GM10266 (cell line): Measurements from ENCODE around the gene BORCS5.
"Not testable (repeated sequence)": the region's sequence is repeated elsewhere in the genome, so short reads cannot be mapped to it uniquely, and the experiment has no call there.

ENCODE experiments used
- DNase-seq: peaks from one replicate; pipeline ENCODE4 v3.0.0; 2012; ENCODE audit errors: extremely low spot score
- TF ChIP-seq, protein P1 (sequence below): IDR thresholded peaks from 2 replicates; pipeline ENCODE4 v1.5.1; 2012; ENCODE audit warnings: mild to moderate bottlenecking, low read depth; ENCODE audit not compliant: control insufficient read depth, insufficient read depth; ENCODE audit errors: missing control alignments

The BORCS5 gene

DNA sequence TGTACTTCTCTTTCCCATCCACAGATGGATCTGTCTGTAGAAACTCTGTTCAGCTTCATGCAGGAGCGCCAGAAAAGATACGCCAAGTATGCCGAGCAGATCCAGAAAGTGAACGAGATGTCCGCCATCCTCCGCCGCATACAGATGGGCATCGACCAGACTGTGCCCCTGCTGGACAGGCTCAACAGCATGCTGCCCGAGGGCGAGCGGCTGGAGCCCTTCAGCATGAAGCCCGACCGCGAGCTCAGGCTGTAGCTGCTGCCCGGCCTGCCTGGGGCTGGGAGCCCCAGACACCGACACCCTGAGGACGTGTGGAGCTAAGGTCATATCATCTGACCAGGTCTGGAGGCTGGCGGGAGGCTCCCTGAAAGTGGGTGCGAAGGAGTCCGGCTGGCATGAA is 108.6 kb downstream of the BORCS5 start:
- DNase-seq, result no peak
- TF ChIP-seq, protein P1, sequence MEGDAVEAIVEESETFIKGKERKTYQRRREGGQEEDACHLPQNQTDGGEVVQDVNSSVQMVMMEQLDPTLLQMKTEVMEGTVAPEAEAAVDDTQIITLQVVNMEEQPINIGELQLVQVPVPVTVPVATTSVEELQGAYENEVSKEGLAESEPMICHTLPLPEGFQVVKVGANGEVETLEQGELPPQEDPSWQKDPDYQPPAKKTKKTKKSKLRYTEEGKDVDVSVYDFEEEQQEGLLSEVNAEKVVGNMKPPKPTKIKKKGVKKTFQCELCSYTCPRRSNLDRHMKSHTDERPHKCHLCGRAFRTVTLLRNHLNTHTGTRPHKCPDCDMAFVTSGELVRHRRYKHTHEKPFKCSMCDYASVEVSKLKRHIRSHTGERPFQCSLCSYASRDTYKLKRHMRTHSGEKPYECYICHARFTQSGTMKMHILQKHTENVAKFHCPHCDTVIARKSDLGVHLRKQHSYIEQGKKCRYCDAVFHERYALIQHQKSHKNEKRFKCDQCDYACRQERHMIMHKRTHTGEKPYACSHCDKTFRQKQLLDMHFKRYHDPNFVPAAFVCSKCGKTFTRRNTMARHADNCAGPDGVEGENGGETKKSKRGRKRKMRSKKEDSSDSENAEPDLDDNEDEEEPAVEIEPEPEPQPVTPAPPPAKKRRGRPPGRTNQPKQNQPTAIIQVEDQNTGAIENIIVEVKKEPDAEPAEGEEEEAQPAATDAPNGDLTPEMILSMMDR, result no peak

DNA sequence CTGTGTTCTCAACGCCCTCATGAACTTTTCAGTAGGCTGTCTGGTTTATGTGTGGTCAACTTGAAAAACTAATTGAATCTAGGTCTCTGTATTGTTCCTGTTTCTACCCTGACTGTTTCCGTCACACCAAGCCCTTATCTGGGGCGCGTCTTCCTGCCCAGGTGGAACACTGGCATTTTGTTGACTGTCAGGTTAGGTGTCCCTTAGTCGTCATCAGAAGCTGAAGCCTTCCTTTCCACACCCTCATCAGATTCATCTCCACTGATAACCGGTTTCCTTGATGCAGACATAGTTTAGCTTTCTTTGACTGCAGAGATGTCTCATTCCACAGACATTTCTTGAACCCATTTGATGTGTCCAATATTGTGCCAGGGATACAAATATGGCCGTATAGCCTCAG is 109.3 kb downstream of the BORCS5 start:
- DNase-seq, result no peak
- TF ChIP-seq, protein P1, result no peak

DNA sequence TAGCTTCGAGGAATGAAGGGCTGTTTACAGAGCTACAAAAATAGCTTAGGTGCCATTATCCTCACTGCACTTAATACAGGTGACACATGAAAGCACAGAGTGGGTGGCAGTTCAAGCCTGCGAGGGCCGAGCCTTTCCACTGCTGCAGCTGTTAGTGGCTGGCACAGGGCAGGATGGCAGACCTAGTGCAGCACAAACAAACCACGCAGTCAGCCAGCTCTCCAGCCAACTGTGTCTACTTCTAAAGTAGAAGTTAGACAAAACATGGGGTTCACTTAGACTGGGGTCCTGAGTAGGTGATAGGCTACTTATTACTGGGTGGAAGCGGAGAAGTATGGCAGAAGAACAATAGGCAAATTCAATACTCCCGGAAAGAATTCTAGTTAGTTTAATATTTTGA is 110.4 kb downstream of the BORCS5 start:
- TF ChIP-seq, protein P1, result no peak
- no peak for DNase-seq

DNA sequence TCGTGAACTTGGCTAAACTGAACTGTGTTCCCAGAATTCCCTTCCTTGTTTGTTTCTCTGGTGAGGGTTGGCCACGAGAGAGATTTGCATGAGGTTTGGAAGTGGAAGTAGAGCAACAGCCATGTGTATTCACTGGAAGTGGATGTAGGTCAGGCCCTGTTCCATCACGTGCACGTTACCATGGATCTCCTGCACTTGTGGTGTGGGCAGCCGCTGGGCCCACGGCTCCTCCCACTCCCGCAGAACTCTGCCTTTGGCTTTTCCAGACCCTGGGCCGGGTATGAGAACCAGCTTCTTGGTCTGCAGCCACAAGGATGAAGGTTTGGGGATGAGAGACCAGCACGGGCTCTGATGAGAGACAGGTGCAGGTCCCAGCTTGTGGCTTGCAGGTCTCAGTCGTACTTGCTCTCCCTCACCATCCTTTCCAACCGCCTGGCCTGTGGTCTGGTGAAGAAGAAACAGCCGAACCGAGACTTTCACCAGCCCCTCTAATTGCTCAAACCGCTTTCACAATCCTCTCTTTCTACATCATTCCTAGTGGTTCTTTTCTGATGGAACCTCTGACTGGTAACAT is 110.9 kb downstream of the BORCS5 start:
- no peak for DNase-seq
- TF ChIP-seq, protein P1, result no peak

DNA sequence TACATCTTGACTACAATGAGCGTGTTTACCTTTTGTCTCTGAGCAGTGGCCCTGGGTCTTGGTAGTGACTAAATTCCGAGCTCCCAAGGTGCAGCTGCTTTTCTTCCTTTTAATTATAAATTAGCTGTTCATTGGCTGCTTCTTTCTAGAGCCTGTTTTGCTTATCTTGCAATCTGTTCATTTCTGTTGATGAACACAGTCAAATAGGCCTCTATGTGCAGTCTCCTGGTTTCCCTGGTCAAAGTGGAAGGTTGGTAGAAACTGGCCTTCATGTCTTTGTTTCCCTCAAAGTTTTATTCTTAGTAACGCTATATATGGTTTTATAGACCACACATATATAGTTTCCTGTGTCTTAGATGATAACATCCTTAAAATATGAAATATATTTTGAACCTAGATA is 111.7 kb downstream of the BORCS5 start:
- DNase-seq, result no peak
- TF ChIP-seq, protein P1, result no peak

DNA sequence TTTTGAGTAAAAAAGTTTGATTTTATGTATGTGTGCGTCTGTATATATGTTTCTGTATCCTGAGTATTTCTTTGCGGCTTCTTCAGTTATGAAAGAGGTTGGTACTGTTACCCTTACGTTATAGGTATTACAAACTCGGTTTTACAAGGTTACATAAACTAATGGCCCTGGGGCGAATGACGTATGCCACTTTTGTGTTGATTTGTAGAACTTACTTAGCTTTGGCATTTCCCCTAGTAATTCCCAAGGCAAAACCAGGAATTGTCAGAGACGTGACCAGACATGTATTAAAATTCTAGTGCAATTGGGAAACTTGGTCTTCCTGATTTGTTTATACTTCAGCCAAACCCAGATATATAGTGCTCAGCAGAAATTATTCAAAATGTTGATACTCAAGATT is 112.5 kb downstream of the BORCS5 start:
- TF ChIP-seq, protein P1, result no peak
- DNase-seq, result no peak

DNA sequence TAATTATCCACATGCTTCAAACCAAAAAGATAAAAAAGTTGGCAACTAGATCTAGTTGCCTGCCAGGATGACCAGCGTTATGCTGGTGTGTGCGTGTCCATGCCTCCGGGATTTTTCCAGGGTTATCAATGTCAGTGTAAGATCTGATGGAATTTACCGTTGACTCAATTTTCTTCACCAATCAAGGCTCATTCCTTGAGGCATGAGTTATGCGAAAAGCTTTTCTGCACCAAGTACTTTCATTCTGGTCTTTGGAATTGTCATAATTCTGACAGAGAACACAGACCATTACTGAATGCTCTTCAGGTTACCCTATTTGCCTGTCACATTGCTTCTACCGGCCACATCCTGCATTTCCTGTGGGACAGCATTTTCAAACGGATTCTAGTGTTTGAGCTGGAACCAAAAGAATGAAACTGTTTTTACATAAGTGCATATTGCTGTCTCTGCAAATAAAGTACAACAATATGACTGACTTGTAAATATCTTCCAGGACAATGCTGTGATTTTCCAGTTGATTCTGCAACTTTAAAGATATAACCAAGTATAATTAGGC is 114.0 kb downstream of the BORCS5 start:
- DNase-seq, result no peak
- TF ChIP-seq, protein P1, result no peak

DNA sequence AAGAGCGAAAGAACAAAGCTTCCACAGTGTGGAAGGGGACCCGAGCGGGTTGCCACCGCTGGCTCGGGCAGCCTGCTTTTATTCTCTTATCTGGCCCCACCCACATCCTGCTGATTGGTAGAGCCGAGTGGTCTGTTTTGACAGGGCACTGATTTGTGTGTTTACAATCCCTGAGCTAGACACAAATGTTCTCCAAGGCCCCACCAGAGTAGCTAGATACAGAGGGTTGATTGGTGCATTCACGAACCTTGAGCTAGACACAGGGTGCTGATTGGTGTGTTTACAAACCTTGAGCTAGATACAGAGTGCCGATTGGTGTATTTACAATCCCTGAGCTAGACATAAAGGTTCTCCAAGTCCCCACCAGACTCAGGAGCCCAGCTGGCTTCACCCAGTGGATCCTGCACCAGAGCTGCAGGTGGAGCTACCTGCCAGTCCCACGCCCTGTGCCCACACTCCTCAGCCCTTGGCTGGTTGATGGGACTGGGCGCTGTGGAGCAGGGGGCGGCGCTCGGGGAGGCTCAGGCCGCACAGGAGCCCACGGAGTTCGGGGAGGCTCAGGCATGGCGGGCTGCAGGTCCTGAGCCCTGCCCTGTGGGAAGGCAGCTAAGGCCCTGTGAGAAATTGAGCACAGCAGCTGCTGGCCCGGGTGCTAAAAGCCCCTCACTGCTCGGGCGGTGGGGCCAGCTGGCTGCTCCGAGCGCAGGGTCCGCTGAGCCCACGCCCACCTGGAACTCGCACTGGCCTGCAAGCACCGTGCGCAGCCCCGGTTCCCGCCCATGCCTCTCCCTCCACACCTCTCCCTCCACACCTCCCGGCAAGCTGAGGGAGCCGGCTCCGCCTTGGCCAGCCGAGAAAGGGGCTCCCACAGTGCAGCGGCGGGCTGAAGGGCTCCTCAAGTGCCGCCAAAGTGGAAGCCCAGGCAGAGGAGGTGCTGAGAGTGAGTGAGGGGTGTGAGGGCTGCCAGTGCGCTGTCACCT is 115.4 kb downstream of the BORCS5 start:
- not testable (repeated sequence) for DNase-seq
